MM.1S (cell line): ENCODE results near the gene VEGFA.

Source experiments
- EZH2 ChIP-seq: fragments of 300-600 bp; sonication (generic); optimal IDR thresholded peaks from 2 replicates; pipeline ENCODE3; 2017; ENCODE audit warnings: low read depth, mild to moderate bottlenecking, antibody characterized with exemption, low read length, mixed read lengths
- EZH2phosphoT487 ChIP-seq: fragments of 300-600 bp; sonication (generic); IDR thresholded peaks from 2 replicates; pipeline ENCODE4 v1.6.1; 2018; ENCODE audit warnings: antibody characterized with exemption, low read length
- TF ChIP-seq, protein P1 (sequence below): fragments of 300-600 bp; sonication (generic); IDR thresholded peaks from 2 replicates; pipeline ENCODE4 v1.5.1; 2016; ENCODE audit warnings: antibody characterized with exemption, low read length, mixed read lengths

GRCh38 chr6:43741829-43742228, 28.2 kb upstream of the VEGFA start:
- TF ChIP-seq, protein P1, sequence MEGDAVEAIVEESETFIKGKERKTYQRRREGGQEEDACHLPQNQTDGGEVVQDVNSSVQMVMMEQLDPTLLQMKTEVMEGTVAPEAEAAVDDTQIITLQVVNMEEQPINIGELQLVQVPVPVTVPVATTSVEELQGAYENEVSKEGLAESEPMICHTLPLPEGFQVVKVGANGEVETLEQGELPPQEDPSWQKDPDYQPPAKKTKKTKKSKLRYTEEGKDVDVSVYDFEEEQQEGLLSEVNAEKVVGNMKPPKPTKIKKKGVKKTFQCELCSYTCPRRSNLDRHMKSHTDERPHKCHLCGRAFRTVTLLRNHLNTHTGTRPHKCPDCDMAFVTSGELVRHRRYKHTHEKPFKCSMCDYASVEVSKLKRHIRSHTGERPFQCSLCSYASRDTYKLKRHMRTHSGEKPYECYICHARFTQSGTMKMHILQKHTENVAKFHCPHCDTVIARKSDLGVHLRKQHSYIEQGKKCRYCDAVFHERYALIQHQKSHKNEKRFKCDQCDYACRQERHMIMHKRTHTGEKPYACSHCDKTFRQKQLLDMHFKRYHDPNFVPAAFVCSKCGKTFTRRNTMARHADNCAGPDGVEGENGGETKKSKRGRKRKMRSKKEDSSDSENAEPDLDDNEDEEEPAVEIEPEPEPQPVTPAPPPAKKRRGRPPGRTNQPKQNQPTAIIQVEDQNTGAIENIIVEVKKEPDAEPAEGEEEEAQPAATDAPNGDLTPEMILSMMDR = no peak
- no peak for TF ChIP-seq EZH2
- no peak for TF ChIP-seq EZH2phosphoT487
